Hematopoietic multipotent progenitor cell treated with erythropoietin and hydrocortisone succinate and interleukin-3 and kit ligand, for 15 days (in vitro differentiated cells): ENCODE results near the gene ZNFX1.
A peak's percentile ranks its signal among the peaks of the same experiment; 100 is the strongest.

Experiments used
- DNase-seq: peaks from one replicate; pipeline ENCODE4 v3.0.0-alpha.2; 2015; ENCODE audit warnings: low spot score

Gene ZNFX1

GRCh38 chr20:49278818-49279676 lies 1.2 kb upstream of the ZNFX1 start:
- no peak for DNase-seq

- DNase-seq: no peak
These were observed 146 bp downstream of the ZNFX1 start for GRCh38 chr20:49277786-49278035.

DNA sequence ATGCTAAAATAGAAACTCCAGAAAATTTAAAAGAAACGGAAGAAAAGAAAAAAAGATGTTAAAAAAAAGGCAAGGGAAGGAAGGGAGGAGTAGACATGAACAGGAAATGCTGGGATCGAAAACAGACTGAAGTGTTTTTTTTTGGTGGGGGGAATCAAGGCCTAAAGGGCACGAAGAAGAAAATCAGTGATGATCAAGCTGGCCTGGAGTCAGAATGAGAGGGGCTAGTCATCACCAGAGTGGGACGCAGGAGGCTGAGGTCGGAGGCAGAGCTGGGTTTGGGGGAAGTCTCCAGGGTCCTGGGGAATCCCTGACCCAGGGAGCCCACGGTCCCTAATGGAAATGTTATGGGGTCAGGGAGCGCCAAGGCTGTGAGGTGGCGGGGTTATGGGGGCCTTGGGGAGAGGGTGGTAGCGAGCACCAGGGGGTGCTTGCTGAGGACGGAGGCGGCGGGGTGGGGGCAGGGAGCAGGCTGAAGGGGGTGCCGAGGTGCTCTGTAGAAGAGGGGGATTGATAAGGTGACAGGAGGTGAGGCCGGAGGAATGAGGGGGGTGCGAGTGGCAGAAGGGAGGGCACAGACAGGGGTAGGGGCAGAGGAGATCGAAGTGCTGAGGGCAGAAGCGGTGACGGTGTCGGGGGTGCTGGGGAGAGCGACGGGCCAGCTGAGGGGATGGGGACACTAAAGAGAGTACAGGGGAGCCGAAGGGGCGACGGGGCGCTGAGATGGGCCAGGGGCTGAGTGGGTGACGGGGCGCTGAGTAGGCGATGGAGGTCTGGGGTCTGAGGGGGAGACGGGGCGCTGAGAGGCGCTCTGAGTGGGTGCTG lies 684 bp downstream of the ZNFX1 start:
- DNase-seq: peak; percentile 28

- DNase-seq: peak; percentile 78
These were observed 1.5 kb downstream of the ZNFX1 start for GRCh38 chr20:49276161-49276960.

DNA sequence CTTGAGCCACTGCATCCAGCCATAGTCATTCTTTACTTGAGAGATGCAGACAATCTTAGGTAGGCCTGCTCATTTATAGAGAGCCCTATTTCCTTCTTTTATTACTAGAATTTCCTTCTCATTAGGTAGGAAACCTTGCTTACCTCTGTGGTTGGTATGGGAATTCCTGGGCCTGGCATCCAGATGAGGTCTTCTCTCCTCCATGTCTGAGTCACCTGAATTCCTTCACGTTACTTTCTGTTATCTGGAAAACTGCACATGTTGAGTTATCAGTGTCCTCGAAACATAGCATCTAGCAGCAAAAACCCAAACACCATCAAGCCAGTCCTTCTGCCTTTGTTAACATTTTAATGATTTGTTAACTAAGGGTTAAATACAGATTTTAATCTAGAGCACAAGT lies 2.2 kb downstream of the ZNFX1 start:
- peak; percentile 42 for DNase-seq

GRCh38 chr20:49275216-49275615 lies 2.6 kb downstream of the ZNFX1 start:
- DNase-seq: no peak

DNA sequence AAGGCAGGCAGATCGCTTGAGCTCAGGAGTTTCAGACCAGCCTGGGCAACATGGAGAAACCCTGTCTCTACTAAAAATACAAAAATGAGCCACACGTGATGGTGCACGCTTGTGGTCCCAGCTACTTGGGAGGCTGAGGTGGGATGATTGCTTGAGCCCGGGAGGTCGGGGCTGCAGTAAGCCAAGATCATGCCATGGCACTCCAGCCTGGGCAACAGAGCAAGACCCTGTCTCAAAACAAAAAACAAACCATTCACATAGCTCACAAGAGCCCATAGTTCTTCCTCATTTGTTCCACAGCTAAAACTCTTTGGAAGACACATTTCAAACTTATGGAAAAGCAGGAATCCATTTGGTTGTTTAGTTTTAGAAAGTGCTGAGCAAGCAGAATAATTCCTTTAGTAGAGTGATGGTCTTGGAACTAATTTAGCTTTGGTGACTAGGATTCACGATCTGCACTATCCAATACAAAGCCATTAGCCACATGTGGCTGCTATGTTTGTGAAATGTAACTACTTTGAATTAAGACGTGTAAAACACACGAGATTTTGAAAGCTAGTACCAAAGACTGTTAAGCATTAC lies 4.1 kb downstream of the ZNFX1 start:
- DNase-seq: no peak

- no peak for DNase-seq
These were observed 5.2 kb downstream of the ZNFX1 start for GRCh38 chr20:49272654-49273053.

DNA sequence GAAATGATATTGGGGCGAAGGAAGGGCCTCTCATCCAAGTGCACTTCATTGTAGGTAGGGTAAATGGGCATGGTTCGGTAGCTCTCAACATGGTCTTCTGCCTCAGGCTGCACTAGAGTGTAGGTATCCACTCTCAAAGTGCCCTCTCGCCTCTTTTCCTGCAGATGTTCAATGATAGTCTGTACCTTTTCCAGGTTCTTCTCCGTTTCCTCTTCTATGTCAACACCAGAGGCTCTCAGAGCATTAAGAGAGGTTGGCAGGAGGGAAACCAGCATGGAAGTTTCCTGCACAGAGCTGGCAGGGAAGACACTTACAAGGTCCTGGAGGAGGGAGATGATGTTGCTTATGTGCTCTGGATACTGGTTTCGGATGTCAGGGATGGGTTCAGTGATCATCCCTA lies 7.1 kb downstream of the ZNFX1 start:
- DNase-seq: no peak

- no peak for DNase-seq
These were observed 7.7 kb downstream of the ZNFX1 start for GRCh38 chr20:49270177-49270576.

DNA sequence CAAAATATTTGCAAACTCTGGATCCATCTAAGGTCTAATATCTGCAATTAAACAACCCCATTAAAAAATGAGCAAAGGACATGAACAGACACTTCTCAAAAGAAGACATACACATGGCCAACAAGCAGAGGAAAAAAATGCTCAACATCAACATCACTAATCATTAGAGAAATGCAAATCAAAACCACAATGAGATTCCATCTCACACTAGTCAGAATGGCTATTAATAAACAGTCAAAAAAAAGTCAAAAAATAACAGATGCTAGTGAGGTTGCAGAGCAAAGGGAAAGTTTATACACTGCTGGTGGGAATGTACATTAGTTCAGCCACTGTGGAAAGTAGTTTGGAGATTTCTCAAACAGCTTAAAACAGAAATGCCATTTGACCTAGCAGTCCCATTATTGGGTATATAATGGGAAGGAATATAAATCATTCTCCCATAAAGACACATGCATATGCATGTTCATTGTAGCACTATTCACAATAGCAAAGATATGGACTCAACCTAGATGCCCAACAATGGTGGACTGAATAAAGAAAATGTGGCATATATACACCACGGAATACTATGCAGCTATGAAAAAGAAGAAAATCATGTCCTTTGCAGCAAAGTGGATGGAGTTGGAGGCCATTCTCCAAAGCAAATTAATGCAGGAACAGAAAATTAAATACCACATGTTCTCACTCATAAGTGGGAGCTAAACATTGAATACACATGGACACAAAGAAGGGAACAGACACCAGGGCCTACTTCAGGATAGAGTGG lies 9.1 kb downstream of the ZNFX1 start:
- no peak for DNase-seq

DNA sequence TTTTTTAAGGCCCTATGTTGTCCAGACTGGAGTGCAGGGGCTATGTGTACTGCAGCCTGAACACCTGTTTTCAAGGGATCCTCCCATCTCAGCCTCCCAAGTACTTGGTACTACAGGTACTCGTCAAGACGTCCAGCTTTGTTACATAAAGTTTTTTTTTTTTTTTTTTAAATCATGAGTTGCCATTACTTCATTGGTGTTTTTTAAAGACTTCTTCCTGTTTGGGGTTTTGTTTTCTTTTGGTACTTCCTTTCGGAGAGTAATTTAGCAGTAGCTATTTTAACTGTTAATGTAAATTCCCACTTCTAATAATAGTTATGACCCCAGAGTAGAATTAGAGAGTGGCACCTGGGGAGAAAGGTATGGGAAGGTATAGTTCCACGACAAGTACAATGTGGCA lies 10.5 kb downstream of the ZNFX1 start:
- DNase-seq: no peak

- DNase-seq: no peak
These were observed 15.4 kb downstream of the ZNFX1 start for GRCh38 chr20:49262444-49262843.

GRCh38 chr20:49261173-49261572 lies 16.7 kb downstream of the ZNFX1 start:
- no peak for DNase-seq

DNA sequence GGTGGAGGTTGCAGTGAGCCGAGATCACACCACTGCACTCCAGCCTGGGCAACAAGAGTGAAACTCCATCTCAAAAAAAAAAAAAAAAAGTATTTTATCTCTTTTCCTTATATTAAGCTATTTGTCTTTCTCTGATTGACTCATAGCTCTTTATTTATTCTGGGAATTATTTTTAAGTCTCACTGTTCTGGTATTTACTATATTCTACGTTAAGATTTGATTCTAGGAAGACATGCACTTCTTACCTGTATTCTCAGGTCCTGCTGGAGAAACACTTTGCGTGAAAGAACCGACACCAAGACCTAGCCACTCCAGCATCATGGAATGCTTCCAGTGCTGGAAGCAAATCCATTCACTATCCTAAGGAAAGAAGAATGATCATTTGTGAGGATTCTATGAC lies 17.6 kb downstream of the ZNFX1 start:
- DNase-seq: no peak

DNA sequence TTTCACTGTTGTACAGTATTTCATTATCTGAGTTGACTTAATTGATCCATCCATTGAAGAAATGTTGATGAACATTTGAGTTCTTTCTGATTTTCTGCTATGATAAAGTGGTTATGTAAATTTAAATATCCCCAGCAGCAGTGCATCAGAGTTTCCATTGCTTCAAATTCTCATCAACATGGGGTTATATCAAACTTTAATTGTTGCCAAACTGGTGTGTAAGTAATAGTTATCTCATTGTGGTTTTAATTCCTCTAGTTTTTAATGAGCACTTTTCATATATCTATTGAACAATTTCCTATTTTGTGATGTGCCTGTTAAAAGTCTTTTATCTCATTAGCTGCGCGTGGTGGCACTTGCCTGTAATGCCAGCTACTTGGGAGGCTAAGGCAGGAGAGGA lies 18.1 kb downstream of the ZNFX1 start:
- DNase-seq: no peak

- DNase-seq: no peak
These were observed 18.6 kb downstream of the ZNFX1 start for GRCh38 chr20:49259284-49259683.

DNA sequence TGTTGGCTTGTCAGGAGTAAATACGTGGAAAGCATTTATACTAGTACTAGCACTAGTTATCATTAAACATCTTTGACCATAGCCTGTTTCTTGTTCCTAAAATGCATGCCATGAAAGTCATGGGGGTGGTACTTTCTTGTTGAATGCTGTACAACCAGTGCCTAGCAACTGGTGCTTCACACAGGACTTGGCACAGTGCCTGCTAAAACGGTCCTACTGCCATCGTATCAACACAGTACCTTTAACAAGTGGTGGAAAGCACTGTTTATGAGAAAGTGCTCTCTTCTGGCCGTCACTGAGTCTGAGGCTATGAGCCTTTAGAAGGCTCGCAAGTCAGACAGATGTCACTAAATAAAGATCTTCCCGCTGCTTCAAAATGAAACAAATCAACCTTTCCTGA lies 21.6 kb downstream of the ZNFX1 start:
- DNase-seq: no peak

DNA sequence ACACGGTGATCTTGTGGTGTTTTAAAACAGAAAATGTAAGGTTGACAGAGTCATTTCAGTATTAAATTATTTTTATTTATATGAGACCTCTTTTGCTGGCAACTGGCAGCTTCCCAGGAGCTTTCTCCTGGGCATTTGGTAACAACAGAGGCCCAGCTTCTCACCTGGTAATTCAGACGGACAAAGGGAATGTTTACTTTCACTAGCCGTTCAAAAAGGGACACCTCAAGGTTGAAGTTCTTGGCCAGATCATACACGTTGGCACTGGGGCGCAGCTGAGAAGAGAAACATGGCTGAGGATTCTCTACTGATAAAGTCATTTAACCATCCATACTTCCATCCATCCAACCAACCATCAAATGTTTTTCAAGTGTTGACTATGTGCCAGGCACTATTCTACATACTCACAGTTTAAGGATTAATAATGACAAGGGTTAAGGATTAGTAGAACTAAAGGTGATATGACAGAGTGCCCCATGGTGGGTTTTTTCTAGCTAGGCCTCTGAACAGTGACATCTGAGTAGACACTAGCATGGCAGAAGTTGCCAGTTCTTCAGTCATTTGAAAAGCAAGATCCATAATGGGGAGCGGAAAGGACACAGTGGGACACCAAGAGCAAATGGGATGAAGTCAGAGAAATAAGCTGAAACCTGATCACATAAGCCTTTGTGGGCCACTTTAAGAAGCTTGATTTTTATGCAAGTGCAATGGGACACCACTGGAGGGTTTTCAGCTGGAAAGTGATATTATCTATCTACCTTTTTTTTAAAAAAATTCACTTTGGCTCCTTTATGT lies 25.1 kb downstream of the ZNFX1 start:
- no peak for DNase-seq

DNA sequence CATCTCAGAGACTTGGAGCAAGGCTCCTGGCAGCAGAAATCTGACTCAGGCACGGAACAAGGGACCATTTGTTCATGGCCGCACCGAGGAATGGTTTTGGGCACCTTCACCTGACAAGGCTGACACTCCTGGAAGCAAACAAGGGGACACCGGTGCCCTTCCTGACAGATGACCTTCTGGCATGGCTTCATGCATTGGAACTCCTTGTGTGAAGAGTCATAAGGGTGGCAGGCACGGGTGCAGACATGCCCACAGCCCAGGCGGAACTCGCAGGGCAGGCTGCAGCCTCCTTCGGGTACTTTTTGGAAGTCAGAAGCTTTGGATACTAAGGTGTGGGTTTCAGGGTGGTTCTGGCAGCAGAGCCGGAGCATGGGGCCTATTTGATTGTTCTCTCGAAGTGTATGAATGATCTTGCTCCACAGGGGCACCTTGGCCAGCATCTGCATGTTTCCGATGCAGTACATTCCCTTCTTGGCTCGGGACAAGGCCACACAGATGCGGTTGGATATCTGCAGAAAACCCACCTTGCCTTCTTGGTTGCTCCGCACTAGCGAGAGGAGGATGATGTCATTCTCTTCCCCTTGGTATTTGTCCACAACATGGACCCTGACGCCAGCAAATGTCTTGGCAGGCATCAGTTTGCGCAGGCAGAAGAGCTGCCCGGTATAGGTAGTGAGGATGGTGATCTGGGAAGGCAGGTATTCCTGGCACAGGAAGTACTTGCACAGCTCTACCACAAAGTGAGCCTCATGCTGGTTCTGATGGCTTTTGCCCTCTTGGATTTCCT lies 28.8 kb downstream of the ZNFX1 start:
- no peak for DNase-seq
